OCI-LY1 (cell line): ENCODE results near the gene RPS6KA2.

Experiments
- EZH2 ChIP-seq: fragments of 200-600 bp; sonication (generic), shearing (Covaris generic); IDR thresholded peaks from 2 replicates; pipeline ENCODE4 v1.8.0; 2017; ENCODE audit warnings: borderline replicate concordance, mixed run types, mild to moderate bottlenecking, antibody characterized with exemption, low read length, moderate library complexity, mixed read lengths
- TF ChIP-seq, protein P1 (sequence below): fragments of 200-600 bp; sonication (generic), shearing (Covaris generic); IDR thresholded peaks from 2 replicates; pipeline ENCODE4 v1.5.1; 2017; ENCODE audit warnings: mild to moderate bottlenecking, antibody characterized with exemption, low read length, moderate library complexity, mixed read lengths

DNA sequence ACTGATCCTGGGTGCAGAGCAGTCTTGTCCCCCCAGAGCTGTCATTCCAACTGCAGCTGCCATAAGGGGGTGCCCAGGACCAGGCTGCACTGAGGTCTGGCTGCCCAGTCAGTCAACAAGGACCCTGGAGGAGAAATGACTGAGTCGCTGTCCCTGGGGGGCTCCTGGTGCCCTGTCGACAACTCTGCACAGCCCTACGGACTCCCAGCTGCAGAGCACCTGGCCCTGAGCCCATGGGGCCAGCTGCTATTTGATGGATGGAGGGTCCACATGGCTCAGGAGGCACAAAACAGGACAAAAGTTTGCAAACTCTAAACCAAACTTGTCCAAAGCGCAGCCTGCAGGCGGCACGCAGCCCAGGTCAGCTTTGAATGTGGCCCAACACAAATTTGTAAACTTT is 46.3 kb upstream of the RPS6KA2 start:
- TF ChIP-seq, protein P1, sequence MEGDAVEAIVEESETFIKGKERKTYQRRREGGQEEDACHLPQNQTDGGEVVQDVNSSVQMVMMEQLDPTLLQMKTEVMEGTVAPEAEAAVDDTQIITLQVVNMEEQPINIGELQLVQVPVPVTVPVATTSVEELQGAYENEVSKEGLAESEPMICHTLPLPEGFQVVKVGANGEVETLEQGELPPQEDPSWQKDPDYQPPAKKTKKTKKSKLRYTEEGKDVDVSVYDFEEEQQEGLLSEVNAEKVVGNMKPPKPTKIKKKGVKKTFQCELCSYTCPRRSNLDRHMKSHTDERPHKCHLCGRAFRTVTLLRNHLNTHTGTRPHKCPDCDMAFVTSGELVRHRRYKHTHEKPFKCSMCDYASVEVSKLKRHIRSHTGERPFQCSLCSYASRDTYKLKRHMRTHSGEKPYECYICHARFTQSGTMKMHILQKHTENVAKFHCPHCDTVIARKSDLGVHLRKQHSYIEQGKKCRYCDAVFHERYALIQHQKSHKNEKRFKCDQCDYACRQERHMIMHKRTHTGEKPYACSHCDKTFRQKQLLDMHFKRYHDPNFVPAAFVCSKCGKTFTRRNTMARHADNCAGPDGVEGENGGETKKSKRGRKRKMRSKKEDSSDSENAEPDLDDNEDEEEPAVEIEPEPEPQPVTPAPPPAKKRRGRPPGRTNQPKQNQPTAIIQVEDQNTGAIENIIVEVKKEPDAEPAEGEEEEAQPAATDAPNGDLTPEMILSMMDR, result no peak
- no peak for TF ChIP-seq EZH2
